HG02642 (cell line): Measurements from ENCODE around the gene HOXD11.

Source experiments
- ATAC-seq: cut with Tn5 transposase; IDR thresholded peaks from one replicate; pipeline ENCODE4 v1.9.1; 2021; ENCODE audit warnings: mild to moderate bottlenecking; ENCODE audit not compliant: unreplicated experiment, poor library complexity

HOXD11 gene

DNA sequence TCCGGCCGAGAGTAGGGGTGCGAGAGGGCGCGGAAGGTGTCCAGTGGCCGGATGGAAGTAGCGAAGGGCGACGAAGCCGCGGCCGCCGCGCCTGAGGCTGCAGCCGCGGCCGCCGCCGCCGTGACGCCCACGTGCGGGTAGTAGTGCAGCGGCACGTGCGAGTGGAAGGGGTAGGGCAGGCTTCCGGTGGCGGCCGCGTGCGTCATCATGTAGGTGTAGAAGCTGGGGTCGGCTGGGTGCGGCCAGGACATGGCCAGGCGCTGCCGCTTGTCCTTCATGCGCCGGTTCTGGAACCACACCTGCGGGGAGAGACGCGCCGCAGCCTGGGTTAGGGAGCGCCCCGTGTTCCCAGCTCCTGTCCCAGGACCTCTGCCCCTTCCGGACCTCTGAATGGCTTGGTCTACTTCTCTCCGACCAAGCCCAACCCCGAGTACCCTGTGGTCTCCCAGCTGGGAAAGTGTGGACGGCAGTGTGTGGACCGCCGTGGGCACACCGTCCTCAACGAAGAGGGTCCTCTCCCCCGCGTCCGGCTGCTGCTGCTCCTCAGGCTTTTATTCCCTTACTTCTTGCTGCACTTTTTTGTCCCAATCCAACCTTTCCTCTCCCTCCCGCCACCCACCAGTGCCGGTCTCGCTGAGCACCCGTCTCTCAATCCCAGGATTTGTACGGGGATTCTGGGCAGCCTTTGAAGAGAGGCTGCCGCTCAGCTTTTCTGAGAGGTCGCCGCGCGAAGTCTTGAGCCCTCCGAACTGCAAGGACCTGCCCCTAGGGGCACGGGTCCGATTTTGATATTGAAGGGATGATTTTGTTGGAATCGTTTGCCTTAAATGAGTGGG is 26.3 kb upstream of the HOXD11 start:
- no peak for ATAC-seq

DNA sequence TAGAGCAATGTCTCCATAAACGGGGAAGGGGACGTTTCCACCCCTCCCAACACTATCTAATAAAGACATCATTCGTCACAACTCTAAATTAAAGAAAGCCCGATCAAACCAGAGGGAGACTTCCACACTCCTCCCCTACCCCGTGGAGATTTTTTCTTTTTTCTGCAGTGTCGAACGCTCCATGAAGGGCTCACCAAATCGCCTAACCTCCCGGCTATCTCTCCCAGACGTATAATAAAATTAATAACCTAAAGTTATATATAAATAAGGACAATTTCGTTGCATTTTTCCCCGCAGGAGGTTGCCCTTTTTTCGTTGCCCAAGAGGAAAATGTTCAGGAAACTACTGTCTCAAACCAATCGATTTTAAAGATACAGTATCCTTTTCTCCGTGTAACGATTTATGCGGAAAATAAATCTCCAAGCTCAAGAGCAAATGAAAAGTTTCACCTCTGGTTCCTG is 25.7 kb upstream of the HOXD11 start:
- no peak for ATAC-seq

DNA sequence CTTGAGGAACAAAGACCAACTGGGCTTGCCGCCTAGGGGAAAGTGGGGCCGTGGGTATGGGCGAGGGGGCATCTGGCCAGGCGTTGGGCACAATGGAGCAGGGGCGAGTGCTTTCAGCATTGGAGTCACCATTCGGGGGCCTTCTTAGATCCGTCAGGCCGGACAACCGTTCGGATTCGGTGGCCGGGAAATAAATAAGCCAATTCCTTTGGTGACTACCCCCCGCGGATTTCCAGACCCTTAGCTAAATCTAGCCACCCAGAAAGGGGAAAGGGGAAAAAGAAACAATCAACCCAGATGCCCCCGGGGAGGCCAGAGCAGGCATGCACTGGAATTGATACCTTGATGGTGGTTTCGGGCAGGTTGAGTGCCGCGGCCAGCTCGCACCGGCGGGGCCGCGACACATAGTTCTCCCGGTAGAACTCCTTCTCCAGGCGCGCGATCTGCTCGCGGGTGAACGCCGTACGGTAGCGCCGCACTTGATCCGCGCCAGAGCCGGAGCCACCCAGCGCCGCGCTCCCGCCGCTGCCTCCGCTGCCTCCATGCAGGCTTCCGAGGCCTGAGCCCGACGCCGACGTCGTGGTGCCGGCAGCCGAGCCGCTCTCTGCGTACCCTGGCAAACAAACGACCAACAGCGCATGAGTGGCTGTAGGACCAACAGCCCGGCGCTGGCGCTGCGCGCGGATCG is 25.1 kb upstream of the HOXD11 start:
- ATAC-seq = no peak

DNA sequence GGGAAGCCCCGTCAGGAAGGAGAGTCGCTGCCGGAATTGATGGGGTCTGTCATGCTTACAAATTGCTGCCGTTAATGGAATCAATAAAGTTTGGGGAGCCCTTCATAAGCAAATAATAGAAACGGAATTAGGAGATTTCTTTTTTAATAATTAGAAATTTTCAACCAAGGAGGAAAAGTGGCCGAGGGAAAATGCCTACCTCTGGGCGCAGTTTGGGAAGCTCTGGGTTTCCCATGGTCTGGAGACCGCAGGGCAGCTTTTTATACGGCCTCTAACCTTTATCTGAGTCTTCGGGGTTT is 24.6 kb upstream of the HOXD11 start:
- ATAC-seq = no peak

DNA sequence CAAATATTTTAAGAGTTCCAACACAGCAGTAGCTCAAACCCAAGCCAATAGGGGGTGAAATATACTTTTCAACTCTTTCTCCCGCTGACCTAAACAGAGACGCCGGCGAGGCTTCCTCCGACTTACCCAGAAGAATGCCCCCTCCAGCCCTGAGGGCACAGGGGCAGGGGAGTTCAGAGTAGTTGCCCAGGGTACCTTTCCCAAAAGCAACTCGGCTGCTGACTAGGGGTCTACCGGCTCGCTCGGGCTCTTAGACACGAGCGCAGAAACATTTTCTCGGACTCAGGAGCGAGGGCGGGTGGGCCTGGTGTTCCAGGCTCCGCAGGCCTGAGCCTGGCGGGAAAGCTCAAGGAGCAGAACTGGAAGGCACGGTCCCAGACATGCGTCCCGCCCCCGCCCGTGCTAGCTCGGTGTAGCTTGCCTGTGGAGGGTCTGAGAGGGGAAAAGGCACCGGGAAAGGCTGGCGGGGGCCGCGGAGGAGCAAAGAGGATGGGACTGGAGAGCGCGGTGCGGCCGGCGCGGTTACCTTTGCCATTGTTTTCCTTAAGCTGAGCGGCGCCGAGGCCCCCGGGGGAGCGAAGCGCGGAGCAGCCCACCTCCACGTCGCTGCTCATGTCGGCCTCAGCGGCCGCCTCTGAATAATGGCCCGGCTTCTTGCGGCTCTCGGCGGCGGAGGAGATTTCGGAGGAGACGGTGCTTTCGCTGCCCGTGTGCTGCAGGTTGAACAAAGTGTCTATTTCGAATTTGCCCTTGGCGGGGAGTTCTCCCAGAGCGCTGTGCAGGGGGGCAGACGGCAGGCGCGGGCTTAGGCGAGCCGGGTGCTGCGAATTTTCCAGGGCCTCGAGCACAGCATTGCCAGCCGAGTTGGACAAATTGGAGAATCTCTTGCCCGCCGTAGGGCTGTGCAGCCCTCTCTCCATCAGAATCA is 24.0 kb upstream of the HOXD11 start:
- no peak for ATAC-seq

DNA sequence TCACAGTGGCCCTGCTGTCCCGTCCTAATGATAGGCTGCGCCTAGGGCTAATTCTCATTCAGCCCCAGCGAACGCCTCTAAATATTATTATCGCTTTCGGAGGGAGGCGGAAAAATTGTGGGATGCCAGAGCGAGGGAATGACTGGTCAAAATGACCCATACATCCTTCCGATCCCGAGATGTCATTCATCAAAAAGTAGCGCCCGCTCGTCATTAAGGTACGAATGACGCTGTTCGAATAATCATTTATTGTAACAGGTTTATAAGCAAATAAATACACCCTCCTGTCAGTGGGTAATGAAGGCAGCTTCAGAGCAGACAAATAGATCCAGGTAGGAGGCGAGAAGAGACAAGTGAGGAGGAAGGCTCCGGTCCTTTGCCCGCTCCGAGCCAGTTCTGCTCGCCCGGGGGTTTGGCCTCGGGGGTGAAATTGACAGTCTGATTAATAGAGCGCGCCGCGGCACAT is 23.3 kb upstream of the HOXD11 start, which contains the start of gene EVX2:
TSS of gene EVX2 (minus strand) at position 167 of the 466 bp plus-strand sequence. CDS start 186 bp downstream, outside the sequence.
- no peak for ATAC-seq

DNA sequence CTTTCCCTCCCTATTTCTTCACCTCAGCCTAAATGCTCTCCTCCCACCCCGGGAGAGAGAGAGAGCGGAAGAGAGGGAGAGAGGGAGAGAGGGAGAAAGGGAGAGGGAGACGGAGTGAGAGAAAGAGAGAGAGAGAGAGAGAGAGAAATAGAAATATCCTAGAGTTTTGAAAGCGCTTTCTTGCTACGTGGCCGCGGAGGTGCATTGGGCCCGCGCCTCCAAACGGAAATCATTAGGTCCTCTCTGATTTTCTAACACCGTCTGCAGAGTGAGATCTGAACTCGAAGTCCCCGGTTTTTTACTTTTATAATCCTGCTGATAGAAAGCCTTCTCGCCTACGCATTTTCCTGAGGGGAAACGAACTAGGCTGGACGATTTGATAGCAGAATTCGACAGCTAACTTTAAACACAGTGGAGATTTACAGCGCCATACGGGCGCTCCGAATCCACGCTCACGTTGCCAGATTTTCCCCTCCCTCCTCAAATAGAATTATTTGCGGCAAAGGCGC is 22.4 kb upstream of the HOXD11 start:
- ATAC-seq = no peak

DNA sequence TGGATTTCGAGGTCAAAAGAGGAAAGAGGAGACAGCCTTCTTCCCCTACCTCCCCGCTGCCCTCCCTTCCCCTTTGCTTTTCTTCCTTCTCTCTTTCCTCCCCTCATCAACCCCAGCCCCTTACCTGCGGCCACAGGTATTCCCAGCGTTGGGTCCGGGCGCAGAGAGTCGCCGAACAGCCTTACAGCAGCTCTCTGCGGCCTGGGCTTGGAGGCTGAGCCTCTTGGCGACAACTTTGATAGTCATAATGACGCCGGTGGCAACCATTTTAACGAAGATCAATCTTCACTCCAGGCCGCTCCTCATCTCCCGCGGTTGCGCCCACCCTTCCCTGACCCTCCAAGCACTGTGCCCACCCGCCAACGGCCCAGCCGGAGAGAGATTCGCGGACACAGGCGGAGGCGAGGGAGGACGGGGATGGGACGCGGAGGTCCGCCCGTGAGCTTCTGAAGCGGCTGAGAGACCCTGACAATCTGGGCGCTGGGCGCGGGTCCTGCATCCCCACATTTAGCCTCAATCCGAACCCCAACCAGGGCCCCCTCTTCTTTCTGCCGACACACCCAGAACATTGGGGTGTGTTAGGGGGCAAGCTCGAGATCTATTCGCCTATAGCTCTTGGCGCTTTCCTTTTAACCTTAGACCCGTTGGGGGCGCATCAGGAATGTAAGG is 21.8 kb upstream of the HOXD11 start:
- no peak for ATAC-seq

DNA sequence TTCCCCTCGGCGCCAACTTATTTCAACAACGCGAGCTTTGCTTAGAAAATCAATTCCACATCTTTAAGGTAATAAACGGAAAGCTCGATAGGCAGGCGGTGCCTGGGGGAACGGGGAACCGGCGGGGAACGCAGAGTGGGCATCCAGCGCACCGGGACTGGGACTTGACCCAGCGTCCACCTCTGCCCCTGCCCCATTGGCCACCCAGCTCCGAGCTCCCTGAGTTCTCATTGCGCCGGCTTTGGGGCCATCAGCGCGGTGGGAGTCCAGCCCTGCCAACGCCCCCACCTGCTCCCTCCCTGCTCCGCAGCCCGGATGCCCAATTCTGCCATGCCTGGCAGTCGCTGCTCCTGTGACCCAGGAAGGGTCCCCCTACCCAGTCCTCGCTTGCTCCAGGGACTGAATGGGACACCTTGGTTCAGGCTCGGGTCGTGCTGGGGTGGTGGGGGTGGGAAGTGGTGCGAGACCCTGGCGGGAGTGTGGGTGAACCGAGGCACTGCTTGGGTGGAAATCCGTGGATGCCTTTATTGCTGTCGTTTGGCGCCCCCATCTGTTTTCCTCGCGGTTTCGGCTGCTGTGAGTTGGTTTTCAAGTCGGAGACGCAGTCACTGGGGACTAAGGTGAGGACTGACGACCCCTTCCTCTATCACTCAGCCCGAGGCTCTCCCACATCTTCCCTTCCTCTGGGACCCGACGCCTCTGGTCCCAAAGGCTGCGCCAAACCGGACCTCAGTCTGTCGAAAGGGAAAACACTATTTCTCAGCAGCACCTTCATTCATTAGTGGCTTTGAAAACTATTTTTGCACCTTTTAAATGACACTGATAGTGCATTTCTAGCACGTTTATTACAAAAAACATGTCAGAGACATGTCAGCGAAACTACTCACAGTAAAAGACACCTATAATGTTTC is 21.0 kb upstream of the HOXD11 start:
- ATAC-seq = no peak

DNA sequence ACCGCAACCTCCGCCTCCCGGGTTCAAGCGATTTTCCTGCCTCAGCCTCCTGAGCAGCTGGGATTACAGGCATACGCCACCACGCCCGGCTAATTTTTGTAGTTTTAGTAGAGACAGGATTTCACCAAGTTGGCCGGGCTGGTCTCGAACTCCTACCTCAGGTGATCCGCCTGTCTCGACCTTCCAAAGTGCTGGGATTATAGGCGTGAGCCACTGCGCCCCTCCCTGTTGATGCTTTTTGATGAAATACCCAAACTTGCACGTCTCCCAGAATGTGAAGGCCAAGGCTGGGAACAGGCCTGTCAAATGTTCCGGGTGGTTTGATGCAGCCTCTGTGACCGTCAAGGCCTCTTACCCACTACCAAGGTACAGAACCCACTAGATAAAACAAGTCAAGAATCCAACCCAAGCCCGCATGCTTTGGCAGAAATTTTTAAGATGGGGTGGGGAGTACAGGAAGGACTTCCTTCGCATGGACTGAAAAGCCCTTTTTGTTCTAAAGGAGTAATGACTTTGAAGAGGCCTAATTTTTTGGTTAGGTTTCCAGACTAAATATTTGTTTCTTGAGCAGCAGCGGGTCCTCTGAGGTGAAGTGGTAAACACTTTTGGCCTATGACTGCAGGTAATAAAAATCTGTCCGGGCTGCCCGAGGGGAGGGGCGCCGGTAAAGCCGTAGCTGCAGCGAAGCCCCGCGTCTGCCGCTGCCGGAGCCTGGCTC is 19.6 kb upstream of the HOXD11 start:
- ATAC-seq = no peak

DNA sequence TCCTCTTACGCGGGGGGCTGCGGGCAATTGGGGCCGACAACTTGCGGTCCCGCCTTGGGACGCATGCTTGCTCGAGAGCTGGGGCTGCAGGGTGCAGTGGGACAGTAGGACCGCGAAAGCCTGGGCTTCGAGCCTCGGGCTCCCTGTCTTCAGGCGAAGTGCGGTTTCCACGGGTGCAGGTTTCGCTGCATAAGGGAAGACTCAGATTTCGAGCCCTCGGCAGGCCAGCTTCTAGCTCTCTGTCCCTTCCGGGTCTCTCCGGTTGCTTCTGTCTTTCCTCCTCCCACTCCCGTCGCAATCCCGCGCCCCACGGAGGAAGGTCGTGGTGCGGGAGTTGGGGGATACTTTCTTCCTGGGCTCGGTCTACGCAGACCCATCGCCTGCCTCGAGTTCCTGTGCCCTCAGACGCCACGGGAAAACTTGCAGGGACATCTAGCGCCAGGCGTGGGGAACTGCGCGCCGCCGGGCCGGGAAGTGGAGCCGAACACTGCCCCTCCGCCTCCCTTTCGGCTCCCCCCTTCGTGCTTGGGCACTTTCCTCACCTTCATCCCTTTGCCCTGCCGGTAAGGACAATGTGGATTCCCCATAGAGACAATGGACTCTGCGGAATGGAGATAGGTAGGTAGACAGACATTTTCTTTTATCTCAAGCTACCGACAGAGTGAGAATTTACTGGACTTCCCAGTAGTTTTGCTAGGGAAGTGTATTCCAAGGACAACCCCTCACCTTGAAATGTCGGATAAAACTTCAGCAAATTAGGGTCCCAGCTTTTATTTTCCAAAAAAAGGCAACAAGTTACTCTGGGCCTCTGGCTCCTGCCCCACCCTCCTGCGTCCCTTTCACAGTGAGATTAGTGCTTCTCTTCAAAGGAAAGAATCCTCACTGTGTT is 18.8 kb upstream of the HOXD11 start:
- no peak for ATAC-seq

DNA sequence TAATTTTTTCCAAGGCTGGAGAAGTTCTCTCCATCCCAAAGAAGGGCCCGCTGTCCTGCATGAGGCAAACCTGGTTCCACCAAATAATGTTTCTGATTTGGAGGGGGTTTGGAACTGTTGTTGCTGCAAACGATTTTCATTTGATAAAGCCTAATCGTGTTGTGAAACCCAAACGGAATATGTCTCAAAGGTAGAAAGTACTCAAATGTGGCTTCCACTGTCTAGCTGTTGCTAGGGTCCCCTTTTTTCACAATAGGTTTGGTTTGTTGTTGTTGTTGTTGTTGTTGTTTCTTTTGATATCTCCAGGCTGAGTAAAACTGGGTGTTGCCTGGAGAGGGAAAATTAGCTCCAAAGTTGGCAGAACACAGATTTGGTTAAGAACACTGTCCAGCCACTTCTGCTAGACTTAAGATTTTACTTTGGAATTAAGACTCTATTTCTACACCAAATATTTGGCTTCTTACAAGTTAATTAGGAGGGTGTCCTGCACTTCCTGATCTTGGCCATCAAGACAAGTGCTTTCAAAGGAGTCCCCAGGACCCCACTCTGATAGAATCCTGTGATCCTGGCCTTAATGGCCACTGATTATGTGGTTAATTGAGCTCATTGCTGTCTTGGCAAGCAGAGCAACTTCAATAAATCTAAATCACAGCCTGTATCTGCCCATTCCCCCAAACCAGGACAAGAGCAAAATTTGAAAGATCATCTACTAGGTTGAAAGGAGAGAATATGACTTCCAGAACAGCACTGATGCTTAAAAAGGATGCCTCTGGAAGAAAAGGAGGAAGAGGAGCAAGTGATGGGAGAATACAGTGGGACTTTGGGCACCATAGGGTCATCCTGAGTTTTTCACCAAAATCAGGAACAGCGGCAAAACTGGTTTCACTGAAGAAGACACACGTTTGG is 17.9 kb upstream of the HOXD11 start:
- no peak for ATAC-seq

DNA sequence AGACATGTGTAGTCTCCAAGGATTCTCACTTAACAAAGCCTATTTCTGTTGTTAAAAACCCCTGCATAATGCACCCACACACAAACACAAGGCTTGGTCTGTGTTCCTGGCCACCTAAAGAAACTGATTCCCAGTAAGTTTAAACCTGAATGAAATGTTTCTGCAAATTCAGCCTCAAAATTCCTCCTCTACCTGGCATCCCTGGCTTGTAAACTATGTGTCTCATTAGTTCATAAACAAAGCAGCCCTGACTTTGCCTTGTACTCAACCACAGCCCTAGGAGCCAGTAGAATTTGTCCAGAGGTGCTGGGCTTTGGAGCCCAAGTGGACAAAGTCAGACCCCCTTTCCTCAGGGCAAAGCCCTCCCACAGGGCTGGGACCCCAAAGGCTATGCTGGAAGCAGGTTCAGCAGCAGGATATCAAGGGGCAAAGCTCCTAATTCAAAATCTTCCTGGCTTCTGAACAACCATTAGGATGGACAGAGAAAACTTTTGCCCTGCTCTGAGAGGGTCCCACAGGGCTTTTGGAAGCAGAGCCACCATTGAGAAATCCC is 17.2 kb upstream of the HOXD11 start:
- no peak for ATAC-seq

DNA sequence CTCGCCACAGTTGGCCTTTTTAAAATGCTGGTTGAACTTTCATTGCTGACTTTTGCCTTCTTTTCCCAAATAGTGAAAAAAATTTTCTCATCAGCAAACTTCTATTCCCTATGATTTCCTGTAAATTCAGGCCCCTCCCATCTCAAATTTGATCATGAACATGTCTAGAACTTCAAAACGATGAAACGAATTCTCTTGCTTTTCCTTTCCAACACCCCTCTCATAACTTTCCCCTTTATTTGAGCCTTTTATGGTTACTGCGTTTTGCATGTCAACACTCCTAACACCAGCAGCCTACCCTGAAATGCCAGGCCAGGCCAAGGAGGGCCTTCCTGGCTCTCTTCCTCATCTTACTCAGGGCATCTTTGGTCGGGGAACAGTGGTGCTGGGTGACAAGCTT is 16.2 kb upstream of the HOXD11 start:
- no peak for ATAC-seq

DNA sequence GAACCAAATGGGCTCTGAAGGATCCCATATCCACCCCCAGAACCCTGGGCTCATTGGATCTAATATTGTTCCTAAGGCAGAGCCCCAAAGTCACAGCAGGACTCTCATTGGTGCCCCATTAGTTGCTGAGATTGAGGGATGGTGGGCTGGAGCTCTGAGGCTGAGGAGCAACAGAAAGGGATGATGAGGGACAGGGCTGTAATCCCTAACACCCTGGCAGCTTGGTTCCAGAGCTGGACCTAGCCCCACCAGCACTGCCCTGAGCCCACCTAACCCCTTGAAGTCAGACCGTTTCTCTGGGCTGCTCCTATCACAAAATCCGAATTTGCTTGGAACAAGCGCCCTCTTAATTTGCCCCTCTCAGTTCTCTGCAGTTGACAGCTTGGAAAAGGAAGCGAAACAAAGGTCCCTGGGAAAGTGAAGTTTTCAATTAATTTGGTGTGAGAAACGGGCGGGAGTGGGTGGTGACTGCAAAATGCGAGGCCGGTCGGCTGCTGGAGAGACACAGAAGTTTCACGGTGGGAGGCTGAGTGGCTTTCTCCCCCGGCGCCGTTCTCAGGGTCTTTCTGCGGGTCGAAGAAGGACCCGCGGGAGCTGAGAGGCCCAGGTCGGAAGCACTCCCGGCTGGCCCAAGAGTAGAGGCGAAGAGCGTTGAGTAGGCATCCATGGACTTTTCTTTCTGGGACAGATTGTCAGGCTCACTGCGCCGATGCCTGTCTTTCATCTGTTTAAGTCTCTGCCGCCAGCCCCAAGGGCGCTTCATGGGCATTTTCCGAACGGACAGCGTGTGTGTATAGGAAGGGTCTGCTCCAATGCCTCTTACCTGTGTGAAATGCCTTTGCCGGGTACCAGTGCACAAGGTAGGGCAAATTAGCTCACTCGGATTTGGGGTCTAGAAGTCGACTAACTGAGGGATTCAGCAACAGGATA is 15.5 kb upstream of the HOXD11 start:
- ATAC-seq = no peak
